SIG-M5 treated with dmso at 0.1 percent for 504 hours (cell line): ENCODE results near the gene TMSB4X.

Source experiments
- DNase-seq: peaks from one replicate; lab custom pipeline; 2025; ENCODE audit not compliant: unreplicated experiment; lab: John Stamatoyannopoulos, UW

Gene TMSB4X

GRCh38 chrX:13022926-13023325, 48.0 kb downstream of the TMSB4X start:
- no peak for DNase-seq

GRCh38 chrX:13023567-13023966, 48.7 kb downstream of the TMSB4X start:
- no peak for DNase-seq

- DNase-seq: no peak
Observed at GRCh38 chrX:13023979-13024378, 49.1 kb downstream of the TMSB4X start.

DNA sequence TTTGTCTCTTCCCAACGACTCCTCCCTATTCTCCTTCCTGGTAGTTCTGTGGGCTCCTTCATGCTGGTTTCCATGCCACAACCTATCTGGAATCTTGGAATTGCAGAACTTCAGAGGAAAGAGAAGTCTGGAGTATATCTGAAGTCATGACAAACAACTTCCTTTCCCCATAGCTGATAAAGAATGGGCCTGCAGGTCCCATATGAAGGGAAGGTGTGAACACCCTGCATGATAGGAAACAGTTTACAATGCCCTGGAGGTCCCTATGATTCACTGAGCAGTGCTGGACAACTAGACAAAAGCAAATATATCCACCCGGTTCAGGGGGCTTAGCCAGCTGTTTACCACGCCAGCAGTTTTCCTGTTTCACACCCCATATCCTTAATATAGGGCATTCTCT, 50.1 kb downstream of the TMSB4X start:
- no peak for DNase-seq
